GOT3 (cell line): ENCODE measurements around the gene ZNG1F.
"Not testable (repeated sequence)": the region's sequence is repeated elsewhere in the genome, so short reads cannot be mapped to it uniquely, and the experiment has no call there.

Experiments
- DNase-seq: peaks from one replicate; lab custom pipeline; 2025; ENCODE audit warnings: mixed read lengths; lab: John Stamatoyannopoulos, UW

Gene ZNG1F

DNA sequence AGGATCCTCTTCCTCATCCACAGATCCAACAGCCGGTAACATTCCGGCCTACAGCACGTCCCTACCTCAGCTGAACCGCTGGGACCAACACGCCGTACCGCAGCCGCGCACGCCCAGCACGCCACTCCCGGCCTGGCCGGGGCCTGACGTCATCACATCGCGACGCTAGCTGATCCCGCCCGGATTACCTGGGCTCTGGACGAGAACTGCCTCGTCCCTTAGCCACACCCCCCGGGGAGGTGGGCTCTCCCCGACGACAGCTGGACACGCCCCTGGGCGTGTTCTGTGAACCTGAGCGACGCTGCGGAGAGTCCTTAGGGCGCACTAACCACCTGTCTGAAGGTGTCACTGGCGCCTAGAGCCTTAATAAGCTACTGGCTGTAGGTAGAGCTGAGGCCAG lies at the start of gene ZNG1F:
TSS of gene ZNG1F (minus strand) at position 101 of the 400 bp plus-strand sequence. CDS start at position 42, 59 bp downstream.
- not testable (repeated sequence) for DNase-seq

DNA sequence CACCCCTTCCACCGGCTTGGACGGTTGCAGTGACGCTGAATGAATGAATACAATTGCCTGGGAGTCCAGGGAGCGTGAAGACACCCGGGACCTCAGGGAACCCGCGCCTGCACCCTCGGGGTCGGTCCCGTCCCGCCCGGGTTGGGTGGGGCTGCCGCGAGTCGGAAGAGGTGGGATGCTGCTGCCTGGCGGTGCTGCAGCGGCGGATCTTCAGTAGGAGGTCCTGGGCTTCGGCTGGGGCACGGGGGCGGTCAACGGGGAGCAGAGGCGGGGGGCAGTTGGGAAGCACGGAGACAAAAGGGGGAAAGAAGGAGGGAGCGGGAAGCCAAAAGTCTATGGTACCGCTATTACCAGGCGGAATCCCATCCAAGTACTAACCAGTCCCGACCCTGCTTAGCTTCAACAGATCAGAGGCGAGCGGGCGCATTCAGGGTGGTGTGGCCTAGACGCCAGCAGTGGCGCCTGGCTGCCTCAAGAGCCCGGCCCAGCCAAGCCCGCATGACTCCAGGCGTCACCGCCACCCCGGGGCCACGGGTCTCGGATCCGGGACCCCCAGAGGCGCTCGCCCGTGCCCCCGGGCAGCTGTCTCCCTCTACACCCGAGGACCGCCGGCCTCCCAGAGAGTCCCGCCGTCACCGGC lies 48.1 kb upstream of the ZNG1F start:
- DNase-seq = not testable (repeated sequence)

DNA sequence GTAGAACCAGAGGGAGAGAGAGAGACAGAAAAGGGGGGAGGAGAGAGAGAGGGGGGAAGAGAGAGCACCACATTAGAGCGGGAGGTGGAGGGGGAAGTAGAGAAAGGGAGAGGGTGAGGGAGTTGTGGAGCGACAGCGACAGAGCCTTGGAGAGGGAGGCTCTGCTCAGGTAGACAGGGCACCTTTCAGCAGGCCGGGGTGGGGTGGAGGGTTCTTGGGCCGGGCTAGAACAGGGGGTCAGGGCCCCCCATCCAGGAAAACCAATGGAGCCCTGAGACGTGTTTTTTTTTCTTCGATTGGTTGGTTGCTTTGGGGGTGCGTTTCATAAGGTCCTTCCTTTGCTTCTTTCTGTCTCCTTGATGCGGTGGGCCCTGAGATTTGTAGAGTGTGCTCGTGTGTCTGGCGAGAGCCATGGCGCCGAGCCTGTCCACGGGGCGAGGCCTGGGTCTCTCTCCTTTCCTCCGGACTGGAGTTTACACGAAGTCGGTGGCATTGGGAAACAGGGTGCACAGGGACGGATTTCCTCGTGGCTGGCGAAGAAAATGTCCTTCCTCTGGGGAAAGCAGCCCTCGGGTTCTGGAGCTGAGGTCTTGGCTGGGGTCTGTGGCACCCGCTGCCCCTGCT lies 47.5 kb upstream of the ZNG1F start:
- not testable (repeated sequence) for DNase-seq

DNA sequence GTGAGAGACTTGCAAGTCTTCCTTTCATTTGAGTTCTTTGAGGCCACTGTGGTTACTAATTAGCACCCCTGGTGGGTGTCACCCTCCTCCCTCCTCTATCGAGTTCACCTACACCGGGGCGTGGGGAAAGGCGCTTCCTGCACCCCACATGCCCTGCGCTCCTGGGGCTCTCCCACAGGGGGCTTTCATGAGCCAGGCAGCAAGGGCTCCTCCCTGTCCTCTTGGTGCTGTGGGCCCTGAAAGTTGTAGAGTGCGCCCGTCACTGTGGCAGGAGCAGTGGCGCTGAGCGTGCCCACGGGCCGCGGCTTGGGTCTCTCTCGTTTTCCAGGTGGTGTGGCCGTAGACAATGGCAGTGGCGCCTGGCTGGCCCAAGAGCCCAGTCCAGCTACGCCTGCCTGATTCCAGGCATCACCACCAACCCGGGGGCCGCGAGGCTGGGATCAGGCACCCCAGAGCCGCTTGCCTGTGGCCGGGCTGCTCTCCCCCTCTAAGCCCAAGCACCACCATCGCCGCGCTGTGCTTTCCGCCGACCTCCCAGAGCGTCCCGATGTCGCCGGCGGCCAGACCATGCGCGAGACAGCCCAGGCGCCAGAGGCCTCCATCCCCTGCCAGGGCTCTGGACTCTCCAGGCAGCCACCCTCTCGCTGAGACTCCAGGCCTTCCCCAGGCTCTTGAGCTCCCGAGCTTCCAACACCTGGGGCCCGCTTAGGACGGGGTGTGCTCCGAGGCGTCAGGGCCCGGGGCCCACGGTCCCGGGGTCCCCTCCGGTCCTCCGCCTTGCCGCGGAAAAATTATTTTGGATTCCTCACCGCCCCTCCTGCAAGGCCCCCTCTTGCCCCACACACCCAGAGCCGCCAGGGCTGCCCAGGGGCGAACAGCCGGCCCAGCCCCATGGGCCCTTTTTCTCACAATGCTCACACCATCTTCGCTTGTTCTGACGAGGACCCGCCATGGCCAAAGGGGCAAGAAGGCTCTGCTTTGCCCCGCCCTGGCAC lies 46.0 kb upstream of the ZNG1F start:
- not testable (repeated sequence) for DNase-seq

DNA sequence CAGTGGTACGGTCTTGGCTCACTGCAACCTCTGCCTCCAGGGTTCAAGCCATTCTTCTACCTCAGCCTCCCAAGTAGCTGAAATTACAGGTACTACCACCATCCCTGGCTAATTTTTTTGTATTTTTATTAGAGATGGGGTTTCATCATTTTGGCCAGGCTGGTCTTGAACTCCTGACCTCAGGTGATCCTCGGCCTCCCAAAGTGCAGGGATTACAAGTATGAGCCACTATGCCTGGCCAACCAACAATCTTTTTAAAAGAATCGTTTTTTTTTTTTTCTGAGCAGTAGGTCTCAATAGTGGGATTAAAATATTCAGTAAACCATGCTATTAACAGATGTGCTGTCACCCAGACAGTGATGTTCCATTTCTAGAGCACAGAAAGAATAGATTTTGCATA lies 45.1 kb upstream of the ZNG1F start:
- not testable (repeated sequence) for DNase-seq

DNA sequence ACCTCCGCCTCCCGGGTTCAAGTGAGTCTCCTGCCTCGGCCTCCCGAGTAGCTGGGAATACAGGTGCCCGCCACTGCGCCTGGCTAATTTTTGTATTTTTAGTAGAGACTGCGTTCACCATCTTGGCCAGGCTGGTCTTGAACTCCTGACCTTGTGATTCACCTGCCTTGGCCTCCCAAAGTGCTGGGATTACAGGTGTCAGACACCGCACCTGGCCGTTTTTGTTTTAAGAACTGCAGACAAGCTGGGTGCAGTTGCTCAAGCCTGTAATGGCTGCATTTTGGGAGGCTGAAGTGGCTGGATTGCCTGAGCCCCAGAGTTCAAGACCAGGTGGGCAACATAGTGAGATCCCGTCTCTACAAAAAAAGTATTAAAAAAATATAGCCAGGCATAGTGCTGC lies 43.2 kb upstream of the ZNG1F start:
- DNase-seq = not testable (repeated sequence)

DNA sequence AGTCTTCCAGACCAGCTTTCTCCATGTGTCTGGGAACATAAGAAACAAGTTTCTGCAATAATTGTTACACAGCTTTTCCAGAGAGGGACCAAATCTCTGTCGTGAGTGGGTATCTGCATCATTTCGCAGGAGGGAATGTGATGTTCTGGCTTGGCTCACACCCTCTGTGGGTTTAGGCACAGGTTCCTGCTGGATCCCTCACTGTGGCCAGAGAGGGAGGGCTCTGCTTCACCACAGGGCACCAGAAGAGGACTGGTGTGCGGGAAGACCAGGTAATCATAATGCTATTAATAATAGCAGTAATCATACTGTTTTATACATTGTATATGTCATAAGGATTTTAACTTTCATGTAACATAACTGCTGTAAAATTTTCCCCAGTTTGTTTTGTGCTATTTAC lies 41.3 kb upstream of the ZNG1F start:
- not testable (repeated sequence) for DNase-seq

DNA sequence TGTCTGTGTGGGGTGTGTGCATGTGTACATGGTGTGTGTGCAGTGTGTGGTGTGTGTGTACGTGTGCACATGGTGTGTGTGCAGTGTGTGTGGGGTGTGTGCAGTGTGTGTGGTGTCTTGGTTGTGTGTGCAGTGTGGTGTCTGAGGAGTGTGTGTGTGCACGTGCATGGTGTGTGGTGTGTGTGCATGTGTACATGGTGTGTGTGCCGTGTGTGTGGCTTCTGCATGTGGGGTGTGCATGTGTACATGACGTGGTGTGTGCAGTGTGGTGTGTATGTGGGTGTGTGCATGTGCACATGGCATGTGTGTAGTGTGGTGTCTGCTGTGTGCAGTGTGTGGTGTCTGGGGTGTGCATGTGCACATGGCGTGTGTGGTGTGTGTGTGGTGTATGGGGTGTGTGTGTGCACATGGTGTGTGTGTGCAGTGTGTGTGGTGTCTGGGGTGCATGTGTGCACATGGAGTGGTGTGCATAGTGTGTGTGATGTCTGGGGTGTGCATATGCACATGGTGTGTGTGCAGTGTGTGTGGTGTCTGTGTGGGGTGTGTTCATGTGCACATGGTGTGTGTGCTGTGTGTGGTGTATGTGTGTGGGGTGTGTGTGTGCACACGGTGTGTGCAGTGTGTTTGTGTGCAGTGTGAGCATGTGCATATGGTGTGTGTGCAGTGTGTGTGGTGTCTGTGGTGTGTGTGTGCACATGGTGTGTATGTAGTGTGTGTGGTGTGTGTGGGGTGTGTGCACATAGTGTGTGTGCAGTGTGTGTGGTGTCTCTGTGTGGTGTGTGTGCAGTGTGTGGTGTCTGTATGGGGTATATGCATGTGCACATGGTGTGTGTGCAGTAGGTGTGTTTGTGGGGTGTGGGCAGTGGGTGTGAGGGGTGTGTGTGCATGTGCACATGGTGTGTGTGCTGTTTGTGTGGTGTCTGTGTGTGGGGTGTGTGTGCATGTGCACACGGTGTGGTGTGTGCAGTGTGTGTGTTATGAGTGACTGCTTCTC lies 40.6 kb upstream of the ZNG1F start:
- DNase-seq = no peak

DNA sequence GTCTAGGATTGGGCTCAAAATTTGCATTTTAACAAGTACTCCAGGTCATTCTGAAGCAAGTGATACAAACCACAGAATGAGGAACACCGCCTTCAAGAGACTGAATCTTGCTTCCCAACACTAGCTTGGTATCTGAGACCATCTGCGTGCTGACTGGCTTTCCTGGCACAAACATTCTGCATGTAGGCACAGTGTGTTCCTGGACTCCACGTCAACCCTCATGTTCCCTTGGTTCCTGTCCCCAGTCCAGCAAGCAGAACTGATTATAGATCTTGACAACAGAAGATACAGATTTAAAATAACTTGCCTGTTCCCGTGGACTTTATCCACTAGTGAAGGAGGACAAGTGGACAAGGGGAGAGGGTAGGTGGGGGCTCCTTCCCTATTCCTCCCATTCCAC lies 30.7 kb upstream of the ZNG1F start:
- not testable (repeated sequence) for DNase-seq

DNA sequence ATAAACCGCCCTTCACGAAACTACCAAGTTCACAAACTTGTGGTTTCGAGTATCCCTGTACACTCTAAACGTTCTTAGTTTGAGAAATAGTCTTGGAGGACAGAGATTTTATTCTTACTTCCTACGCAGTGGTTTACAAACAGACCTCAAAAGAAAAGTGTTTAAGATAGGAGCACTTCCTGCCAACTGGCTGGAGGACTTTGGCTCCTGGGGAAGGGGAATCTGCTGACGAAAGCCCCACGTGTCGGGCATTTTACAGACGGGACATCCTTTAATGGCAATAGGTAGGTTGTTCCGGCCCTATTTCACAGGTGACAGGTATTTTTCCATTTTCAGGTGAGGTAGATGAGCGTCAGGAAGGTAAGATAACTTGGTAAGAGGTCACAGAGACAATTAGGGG lies 678 bp downstream of the ZNG1F start:
- not testable (repeated sequence) for DNase-seq

DNA sequence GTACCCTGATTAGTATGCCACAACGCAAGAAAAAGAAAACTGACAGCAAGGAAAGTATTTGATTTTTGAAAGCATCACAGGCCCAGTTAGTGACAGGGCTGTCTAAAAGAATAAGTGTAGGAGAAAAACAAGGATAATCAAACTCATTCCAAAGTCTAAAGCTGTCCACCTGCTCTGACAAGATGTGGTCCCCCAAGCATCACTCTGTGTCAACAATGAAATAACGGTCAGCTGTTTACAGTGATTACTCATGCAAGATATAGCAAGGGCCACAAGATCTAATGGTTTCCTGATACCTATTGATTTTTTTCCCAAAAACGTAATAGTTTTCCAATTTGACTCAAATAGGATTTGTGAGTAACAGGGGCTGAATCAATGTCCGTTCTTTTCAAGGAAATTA lies 14.1 kb downstream of the ZNG1F start:
- DNase-seq = not testable (repeated sequence)

DNA sequence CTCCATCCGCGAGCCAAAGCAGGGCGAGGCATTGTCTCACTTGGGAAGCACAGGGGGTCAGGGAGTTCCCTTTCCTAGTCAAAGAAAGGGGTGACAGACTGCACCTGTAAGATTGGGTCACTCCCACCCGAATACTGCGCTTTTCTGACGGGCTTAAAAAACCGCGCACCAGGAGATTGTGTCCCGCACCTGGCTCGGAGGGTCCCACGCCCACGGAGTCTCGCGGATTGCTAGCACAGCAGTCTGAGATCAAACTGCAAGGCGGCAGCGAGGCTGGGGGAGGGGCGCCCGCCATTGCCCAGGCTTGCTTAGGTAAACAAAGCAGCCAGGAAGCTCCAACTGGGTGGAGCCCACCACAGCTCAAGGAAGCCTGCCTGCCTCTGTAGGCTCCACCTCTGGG lies 39.0 kb downstream of the ZNG1F start:
- DNase-seq = not testable (repeated sequence)

DNA sequence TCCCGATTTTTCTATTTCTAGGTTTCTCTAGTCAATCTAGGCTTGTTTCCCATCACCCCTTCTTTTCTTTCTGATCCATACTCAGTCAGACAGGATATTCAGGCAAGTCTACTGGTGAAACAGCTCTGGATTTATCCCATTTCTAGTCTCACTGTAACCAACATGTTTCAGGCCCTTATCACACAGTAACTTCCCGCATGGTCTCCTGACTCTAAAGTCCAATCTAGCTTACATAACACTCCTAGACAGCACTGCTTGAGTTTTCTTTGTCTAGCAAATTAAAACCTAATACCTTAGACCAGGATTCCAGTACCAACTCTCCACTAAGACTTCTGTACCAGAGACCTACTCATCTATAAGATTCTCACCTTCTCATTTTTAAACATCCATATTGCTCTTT lies 47.2 kb downstream of the ZNG1F start:
- DNase-seq = not testable (repeated sequence)

DNA sequence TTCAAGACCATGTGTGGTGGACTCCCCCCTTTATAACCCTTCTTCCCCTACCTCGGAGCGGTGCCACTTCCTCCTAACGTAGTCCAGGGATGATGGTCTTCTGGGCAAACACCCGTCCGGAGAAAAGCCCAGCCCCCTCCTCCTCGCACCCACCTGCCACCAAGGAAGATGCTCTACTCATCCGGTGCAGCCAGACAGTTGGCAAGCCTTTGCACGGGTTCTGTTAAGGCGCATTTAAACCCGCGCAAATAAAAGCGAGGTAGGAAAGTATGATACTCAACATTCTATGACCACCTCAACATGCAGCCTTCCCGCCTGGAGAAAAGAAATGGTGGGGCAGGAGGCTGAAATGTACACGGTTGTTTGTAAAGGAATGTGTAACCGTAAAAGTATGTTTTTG lies 60.5 kb downstream of the ZNG1F start, which contains the start of gene FOXD4L6:
TSS of gene FOXD4L6 (minus strand) at position 101 of the 400 bp plus-strand sequence. CDS start 298 bp downstream, outside the sequence.
- not testable (repeated sequence) for DNase-seq

DNA sequence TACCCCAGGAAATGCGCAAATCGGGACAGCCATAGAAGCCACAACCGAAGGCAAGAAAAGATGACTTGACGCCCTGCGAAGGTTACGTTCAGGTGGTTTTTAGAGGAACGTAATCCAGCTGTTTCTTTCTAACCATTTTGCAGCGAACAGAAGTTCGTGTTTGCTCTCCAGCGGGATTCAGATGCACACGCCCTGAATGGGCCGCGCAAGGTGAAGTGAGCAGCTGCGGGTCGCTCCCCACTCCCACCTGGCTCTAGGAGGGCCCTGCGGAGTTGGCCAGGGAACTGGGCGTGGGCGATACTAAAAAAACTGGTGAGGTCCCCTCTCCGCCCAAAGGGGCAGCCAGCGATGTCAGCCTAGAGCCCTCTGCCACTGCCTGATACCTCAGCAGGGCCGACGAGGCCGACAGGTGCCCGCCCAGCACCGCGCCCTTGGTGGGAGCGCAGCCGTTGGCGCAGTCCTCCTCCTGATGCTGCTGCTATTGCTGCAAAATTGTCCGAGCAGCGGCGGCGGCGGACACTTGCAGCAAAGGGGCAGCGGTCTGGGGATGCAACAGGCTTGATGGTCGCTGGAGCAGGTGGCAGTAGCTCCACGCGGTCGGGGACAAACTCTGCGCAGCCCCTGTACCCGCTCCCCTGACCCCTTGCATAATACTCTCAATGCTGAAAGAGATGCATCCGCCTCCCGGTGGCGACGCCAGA lies 62.2 kb downstream of the ZNG1F start:
- not testable (repeated sequence) for DNase-seq

DNA sequence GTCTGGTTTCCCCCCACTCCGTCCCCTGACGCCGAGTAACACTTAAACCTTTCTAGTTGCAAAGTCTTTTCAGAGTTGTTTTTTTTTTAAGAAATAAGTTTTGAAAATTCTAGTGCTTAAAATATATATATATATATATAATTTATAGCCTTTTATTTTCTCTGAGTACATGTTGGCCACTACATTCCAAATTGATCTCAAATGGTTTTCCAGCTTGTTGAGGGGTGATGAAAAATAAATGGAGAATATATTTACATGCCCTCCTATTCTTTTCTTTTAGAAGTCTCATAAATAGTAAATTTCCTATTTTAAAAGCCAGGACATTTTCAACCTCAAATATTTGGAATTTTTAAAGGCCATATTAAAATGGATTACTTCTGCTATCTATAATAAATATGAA lies 63.2 kb downstream of the ZNG1F start:
- DNase-seq = not testable (repeated sequence)

DNA sequence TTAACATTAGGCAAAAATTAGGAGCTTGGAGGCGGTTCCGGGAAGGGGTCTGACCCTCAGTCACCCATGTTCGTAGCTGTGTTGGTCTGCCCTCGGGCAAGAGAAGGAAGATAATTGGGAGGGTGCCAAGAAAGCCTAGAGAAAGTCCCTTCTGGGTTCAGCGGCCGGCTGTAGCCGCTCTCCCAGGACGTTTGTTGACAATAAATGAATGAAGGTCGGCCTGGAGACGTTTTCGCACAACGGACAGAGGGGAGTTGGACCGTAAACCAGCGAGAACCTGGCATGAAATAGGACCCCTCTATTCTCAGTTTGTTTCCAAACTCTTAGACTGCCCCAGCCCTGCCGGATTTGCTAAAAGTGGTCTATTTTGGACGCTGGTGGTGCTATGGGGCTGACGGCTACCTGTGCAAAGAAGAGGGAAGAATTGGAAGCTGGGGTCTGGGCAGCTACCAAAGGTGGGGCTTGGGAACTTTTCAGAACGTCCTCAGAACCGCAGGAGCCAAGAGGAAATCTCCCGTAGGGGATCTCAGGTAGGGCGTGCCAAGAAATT lies 63.9 kb downstream of the ZNG1F start:
- DNase-seq = not testable (repeated sequence)

DNA sequence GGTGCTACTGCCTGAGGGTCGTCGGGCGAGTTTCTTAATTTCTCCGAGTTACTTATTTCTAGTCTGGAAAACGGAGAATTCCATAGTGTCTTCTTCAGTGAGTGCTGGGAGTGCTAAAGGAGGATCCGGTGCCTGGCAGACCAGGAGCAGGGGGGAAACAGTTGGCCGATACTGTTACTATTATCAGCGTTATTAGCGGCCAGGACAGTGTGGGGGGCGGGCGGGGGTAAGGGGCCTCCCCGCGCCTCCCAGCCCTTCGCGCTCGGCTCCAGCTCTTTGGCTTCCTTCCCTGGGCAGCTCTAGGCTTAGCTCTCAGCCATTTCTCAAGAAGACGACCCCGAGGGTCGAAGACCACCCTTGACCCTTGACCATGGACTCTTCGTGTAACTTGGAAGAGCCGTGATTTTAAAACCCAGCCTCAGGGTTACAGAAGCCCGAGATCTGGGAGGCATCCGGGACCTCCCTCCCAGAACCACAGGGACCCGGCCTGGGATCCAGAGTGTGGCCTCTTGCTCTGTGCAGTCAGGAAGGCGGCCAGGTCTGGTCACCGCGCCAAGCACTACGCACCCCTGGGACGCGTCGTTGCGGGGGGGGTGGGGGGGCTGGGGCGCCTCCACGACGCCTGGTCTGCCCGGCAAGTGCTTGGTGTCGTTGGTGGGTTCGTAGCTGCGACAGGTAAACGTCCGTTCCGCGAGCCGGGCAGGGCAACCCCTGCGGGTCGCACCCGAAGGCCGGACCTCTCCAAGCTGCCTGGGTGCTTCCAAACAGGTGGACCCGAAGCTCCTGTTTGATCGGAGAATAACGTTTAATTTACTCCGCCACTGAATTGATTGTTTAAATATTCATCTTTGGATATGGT lies 64.6 kb downstream of the ZNG1F start:
- DNase-seq = not testable (repeated sequence)

DNA sequence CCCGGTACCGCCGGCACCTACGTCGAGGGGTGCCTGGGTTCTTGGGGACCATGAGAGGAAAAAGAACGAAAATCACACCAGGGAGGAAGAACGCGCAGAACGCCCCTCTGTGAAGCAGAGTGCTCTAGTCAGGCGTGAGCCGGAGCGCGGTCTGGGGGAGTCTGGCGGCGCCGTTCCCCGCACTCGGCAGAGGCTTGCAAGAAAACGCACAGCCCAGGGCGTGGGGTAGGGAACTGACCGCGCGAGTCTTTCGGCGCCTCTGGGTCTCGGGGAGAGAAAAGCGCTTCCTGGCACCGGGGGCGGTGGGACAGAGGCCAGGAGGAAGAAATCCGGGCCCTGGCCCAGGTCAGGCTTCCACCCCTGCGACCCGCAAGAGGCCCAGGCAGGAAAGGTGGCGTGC lies 65.3 kb downstream of the ZNG1F start:
- DNase-seq = not testable (repeated sequence)
